GM19372 (cell line): ENCODE measurements around the gene UBQLN4.

Experiments used
- ATAC-seq: cut with Tn5 transposase; IDR thresholded peaks from one replicate; pipeline ENCODE4 v1.9.1; 2021; ENCODE audit warnings: mild to moderate bottlenecking, low read depth, moderate library complexity; ENCODE audit not compliant: unreplicated experiment

UBQLN4 gene

DNA sequence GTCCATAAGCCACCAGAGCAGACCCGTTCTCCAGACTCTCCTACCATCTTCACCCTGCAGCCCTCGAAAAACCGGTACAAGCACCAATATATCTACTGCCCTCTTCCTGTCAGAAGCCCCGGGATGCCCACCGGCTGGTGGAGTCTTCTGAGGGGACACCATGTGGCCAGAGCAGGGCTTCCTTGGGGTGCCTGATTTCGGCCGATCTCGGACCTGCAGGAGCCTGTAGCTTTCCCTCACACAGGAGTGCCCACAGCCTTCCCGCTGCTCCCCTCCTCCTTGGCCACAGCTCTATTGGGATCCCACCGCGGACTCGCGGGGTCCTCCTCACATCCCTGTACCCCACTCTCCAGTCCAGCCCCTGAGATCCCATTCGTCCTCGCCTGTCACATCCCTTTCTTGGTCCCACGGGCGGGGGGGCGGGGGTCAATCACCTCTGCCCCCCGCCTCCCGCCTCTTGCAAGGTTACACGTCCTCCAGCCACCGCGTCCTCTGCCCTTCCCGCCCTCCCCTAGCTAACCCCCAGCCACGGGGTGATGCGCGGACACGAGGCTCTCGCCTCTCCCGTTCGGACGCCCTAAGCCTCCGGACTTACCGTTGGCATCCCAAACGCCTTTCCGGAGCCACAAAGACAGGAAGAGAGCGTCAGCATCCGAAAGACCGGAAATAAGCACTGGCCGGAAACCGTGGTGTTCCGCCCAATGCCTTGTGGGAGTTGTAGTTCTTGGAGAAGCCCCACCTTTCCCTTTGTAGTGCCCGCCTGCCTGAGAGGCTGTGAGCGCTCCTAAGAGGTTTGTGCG, 33.1 kb downstream of the UBQLN4 start, which contains the start of gene SSR2:
SSR2 (minus strand) TSS at position 659 of the 800 bp plus-strand sequence. CDS start 784 bp downstream, outside the sequence.
- ATAC-seq: peak; percentile 97

DNA sequence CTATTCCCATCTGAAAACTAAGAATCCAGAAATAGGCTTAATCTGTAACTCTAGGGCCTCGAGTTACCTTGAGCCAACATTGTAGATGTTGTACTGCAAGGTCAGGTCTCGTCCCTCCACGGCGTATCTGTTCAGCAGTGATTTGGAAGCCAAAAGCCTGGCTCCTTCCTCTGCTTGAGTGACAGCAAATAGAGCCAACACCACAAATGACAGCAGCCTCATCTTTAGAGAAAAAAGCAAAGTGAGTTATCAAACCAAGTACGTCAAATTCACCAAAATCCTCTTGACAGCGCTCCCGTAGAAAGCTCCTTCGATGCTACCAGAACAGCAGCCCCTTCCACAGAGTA, 33.7 kb downstream of the UBQLN4 start:
- no peak for ATAC-seq

DNA sequence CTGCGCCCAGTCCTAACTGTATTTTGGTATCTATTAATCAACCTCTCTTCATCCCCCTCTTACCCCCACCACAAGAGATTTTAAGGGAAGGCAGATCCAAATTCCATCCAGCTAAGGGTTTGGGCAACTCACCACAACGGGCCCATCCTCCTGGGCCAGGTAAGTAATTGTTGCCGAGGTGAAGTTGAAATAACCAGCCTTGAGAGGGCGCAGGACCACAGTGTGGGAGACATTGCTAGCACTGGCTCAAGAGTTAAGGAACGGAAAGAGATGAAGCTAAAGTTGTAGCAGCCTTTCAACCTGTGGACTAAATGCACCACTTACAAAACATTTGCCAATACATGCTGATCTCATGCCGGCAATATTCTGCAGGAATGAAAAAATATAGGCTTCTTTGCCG, 38.8 kb downstream of the UBQLN4 start:
- no peak for ATAC-seq

DNA sequence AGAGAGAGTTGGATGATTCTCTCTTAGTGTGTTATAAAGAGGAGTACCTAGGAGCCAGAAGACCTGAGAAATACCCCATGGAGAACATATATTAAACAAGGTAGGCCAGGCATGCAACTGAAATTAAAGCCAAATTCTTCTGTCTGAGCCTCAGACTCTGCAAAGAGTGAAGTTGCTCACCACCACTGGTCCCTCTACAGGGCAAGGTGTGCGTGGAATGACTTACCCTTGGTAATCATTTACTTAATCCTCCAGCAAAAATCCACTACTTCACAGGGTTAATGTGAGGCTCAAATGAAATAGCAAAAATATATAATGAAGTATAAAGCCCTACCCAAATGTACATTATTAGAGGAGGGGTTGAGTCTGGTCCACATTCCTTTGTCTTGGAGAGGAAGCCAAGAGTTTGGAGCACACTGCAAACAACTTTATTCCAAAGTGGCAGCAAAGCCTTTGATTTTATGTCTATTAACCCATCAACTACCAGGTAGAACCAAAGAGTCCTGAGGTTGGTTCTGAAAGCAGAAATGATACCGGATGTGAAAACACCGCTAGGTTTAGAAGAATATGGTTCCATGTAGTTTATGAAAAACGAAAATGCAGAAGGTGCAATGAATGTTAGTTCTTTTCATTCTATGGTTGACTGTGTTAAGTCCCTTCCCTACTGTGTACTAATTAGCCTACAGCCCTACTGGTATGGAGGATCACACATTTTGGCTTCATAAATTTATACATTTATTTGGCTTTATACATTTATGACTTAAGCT, 41.4 kb downstream of the UBQLN4 start:
- peak; percentile 59 for ATAC-seq

DNA sequence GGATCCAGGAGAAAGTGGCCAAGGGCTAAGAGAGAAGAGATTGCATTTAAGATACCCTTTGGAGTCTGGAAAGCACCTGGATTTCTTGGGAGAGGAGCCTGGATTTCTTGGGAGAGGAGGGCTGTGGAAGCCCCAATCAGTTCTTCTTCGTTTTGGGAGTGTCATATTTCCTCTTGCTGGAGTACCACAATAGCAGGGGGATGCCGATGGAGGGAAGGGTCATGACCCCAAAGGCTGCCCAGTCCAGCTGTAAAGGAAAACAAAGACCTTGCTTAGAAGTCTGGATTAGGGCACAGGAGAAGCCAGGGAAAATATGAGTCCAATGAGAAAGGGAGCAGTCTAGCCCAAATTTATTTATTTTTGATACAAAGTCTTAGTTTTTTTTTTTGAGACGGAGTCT, 44.2 kb downstream of the UBQLN4 start:
- ATAC-seq: no peak

DNA sequence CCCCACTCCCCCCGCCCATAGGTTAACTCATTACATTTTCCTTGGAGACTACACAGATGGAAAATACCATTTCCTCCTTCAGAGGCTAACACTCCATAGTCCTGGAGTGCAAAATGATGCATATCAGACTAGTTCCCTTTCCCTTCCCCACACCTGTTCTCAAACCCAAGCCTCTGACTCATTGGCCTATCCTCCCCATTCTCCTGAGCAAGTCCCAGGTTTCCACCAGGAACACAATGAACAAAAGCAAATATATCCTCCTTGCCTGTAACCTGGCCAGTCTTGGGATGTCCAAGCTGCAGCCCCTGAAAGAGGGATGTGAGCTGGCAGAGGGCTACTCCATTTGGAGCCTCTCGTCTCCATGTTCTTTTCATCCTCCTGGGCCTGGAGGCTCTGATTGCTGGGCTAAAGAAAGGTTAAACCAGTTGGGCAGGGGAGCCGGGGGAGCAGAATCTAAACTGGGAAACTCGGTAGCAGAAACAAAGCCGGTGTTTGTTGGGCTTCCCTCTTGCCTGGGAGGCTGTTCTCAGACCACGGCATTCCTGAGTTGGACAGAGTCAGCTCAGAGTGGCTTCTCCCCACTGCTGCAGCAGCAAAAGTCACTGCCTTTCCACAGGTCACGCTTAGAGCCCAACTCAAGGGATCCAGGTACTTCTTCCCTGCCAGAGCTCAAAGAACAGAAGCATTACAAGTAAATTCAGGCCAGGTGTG, 46.8 kb downstream of the UBQLN4 start:
- ATAC-seq: no peak

DNA sequence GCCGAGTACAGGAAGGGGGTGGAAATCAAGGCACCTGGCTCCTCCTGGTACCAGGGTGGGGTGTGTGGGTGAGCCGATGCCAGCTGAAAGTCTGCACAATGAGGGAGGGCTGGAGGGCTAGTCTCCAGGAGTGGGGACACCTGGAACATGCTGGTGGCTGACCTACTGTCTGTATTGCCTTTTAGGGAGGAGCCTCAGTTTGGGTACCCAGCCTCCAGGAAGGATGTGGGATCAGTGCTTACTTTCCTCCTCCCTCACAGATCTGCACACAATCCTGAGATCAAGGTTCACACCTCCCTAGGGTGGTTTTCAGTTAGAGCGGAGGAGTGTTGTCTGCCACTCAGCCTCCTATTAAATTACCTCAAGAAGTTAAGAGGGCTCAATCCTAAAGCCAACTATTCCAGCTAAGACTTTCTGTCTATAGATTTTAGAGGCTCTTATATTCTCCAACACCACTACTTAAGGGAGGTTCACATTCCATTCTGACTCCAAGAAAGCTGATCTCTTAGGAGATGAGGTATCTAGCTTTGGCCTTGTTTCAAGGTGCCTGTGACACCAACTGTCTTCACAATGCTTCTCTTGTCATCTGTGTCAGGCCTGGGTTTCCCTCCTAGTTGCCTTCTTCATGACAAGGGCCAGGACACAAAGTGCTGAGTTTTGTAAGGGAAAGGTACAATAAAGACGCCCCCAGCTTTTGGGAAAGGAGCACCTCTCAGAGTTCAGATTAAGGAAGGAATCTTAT, 48.6 kb downstream of the UBQLN4 start:
- no peak for ATAC-seq

DNA sequence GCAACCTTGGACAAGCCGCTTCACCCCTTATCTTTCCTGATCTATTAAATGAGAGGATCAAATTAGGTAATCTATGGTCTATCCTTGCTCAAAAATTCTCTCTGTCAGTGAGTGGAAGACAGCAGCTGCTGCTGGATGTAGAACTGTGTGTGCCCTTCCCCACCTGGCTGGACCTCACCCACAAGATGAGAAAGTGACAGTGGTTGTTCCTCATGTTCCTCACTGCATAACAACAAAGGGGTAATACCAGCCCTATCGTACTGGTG, 49.7 kb downstream of the UBQLN4 start:
- no peak for ATAC-seq

DNA sequence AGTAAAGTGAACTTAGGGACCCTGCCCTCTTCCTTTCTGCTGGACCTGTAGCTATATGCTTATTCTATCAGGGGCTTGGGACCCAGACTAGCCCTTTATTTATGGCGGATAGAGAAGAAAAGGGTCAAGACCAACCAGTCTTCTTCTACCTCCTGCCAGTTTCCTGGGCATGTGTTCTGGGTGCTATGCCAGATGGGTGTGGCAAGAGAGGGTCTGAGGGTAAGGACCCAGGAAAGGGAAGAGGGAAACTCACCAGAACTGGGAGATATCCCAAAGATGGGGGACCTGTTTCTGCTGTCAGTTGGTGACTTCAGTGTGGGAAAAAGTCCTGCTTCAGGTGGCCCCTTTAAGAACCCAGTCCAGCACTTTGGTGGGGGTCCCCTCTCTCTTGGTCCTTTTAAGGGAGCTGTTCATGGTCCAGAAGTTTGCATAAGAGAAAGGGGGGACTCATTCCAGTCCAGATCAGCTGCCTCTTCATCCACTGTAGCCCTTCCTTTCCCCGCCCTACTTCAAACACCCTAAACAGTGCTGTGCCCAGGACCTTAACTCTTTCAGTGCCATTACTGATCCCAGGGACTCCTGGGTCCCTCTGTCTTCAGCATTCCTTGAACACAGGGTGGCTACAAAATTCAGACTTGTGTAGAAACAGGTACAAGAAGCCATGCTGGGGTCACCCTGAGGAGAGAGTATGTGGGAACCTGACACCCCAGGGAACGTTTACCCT, 51.2 kb downstream of the UBQLN4 start:
- ATAC-seq: no peak

DNA sequence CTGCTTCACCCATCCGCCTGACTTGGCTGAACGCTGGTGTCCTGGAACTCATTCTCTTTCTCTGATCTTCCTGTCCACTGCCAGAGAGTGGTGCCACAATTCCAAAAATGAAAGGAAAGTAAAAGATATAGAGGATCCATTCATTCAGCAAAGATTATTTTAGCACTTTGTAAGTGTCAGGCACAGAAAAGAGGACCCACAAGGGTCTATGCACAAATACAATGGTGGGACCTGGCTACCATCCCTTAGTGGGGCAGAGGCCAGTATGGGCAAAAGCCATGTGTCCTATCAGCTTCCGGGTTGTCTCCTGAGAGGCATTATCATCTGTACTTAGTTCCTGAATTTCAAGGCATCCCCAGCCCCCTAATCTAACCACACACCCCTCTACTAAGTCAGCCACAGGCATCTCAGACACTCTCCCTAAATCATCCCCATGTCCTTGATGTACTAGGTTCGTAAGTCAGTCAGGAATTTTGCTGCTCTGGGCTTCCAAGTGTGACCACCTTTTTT, 51.9 kb downstream of the UBQLN4 start:
- ATAC-seq: no peak

DNA sequence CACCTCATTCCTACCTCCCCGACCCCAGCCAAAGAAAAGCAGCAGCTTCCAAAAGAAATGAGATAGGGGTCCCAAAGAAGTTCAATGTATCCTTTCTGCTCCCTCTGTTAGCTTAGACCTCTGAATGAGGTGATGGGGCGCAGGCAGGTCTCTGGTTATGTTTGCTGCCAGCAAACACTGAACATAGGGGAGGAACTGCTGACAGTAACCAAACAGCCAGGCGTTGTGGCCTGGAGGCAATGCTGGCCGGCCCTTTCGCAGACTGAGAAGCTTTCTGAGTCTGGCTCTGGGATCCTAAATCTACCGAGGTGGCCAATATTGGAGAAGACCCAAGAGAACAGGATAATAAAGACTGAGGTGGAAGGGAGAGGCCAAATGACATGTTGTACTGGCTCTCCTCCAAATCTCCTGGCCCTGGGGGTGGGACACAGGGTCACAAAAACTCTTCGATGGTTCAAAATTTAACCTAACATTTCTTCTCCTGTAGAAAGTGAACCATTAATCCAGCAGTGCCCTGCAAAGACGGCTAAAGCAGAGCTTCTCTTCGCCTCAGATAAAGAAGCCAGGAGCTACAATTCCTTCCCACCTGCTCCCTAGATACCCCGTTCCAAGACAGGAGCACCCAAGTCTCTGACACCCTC, 52.5 kb downstream of the UBQLN4 start:
- ATAC-seq: no peak

DNA sequence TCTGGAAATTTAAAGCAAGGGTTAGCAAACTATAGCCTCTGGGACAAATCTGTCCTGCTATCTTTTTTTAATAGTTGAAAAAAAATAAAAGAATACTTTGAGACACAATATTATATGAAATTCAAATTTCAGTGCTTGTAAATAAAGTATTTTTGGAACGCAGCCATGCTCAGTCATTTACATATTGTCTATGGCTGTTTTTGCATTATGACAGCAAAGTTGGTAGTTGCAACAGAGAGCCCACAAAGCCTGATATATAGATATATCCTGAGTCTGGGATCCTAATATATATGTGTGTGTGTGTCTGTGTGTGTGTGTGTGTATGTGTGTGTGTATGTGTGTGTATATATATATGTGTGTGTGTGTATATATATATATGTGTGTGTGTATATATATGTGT, 53.6 kb downstream of the UBQLN4 start:
- ATAC-seq: no peak

DNA sequence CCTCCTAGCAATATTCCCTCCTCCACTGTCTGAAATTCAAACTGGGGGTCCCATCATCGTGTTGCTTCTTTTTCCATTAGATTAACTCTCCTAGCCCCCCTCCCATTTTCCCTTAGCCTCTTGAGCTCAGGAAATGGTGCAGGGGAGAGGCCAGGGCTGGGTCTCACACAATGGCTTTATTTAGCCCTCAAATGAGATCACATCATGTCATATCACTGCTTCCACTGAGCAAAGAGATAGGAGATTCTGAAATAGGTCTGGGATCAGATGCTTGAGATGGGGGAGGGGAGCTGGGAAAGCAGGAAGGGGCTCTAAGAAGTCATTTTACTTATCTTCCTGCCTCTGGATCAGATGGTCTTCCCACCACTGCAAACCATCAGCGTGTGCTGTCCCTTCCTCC, 57.4 kb downstream of the UBQLN4 start:
- ATAC-seq: no peak

DNA sequence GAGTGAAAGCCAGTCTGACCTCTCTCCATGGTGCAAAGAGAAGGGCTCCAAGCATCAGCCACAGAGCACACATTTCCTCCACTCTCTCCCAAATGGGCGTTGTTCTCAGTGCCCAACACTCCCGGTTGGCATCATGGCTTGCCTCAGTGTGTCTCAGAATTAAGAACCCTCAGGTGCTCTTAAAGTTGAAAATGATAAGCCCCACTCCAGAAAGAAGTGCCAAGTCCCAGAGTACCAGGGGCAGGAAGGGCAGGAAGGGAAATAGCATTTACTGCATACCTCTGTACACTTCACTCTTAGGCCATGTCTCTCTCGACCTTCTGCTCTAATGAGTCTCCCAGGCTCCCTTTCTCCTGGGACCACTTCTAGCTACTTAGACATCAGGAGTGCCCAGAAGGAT, 60.0 kb downstream of the UBQLN4 start:
- no peak for ATAC-seq

DNA sequence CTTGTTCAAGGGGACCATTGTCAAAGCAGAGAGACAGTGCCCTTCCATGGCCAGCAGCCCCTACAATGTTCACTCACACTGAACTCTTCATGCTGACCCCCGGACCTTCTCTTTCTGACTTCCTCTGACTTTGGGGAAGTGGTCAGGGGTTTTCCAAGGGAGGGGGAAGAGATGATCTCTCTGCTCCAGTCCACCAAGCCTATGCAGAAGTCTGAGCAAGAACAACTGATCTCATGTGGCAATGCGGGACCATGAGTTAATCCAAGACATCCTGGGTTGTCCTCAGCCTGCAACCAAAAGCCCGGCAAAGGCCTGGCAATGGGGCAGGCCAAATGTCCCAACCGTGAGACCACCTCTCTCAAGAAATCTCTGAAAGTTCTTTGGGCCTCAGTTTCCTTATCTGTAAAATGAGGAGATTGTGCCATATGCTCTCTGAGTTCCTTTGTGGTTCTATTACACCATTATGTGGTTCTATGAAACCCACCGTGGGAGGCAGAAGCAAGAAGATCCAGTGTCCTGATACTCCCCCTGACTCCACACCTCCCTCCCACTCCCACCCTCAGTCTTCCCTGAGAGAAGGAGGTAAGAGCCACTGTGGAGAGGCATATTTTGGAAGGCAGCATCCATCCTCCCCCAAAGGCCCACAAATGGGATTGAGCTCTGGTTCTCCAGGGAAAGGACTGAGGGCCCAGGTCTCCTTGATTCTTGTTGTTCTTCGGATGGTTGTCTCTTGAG, 63.4 kb downstream of the UBQLN4 start:
- ATAC-seq: no peak

DNA sequence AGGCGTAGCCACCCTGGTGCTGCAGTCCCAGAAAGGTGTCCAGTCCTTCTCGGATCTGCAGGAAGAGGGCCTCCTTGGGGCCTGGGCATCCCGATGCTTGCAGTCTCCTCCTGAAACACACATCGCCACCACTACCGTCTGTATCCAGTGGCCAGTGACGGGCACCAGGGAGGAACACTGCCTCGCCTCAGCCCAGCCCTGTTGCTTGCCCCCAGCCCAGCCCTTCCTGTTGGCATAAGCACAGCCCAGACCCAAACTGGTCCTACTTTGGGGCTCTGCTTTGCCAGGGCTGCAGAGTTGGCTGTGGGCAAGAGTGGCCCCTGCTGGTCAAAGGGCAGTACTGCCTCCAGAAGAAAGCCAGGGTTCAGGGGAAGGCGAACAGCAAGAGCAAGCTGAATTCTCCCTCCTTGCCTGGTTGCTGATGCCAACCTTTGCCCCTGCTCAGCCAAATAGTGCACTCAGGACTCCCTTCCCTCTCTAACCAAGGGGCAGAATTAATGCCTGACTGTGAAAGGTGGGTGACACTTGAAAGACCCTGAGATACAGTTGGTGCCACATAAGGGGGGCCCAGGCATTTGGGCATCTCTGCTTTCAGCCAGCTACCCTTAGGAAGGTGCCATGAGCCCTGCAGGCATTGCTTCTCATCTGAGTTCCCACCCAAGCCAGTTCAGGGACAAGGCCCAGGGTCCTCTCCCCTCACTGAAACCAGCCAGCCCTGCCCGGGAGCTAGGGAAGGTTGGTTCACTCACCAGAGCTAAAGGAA, 64.2 kb downstream of the UBQLN4 start:
- ATAC-seq: no peak
